SK-N-MC (cell line): ENCODE measurements around the gene SRGAP1.

Experiments
- EZH2 ChIP-seq: fragments of 200-600 bp; sonication (generic); IDR thresholded peaks from one replicate; pipeline ENCODE4 v1.6.1; 2017; ENCODE audit warnings: antibody characterized with exemption
- POLR2AphosphoS5 ChIP-seq: IDR thresholded peaks from 2 replicates; pipeline ENCODE4 v1.6.1; 2012; ENCODE audit warnings: mild to moderate bottlenecking, low read depth, low read length, borderline replicate concordance

DNA sequence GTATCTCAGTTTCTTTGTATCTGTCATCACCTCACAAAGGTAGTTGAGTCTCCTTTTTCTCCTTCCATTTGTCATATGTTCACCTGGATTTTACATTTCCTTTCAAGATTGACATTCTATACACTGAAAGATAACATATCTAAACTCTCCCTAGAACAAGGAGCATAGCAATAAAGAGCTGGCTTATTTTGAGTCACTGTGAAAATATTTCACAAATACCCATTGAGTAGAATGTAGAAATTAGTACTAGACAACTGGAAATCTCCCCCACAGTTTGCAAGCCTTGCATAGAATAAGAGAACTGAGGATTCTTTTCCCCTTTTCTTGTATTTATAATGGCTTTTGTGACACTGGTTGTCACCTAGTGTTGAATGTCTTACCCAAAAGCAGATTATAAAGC lies 266.4 kb downstream of the SRGAP1 start:
- TF ChIP-seq EZH2 (no peak), POLR2AphosphoS5 (no peak)
